ENCODE results near the gene FLCN. TPM values are rescaled to one million over a fixed set of nuclear protein-coding genes. Genes with fewer than 3 reads are reported as not detected.

FLCN gene
- total and polyA plus RNA-seq, 10 of the 15 experiments (the other 5 are each of a cell fraction or from before 2014, with no cell fraction given): 1.1 to 24.7 (median 10.4) TPM

DNA sequence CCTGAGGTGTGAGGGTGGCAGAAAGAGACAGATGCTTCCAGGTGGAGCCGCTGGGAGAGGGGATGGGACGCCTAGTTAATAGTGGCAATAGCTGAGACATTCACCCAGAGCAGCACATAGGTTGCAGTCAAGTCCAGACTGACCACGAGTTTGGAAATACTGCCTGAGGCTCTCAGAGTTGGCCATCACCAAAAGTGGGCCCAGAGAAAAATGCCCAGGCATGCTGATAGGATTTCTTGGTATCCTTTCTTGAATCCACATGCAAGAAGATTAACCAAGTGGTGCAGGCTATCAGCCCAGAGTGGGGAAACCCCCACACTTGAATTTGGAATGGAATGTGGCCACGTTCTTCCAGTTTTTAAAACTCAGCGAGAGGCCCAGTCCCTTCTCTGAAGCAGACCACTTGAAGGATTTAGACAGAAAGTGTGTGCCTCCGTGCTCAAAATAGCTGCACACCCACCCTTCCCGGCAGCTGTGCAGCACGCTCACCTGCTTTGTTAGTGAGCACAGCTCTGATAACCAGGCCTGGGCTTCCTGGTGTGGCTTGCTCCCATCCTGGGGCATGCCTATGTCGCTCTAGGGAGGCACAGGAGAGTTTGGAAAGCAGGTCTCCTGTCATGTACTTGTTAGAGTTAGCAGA is 66.5 kb downstream of the FLCN start:
- Histone ChIP-seq H3K27ac (ENCODE audit: control insufficient read depth, insufficient read depth) (no peak overlapping the region), H4K20me1 (ENCODE audit: control insufficient read depth, insufficient read depth) (no peaks in the 10 kb centered on the region), H3K27me3 (replicated peaks in 1 of 2; ENCODE audit: control insufficient read depth in 2 of 2, insufficient read depth in 2 of 2, low read length in 1 of 2) (no peaks in the 10 kb centered on the region), H3K9me3 (replicated peaks; ENCODE audit: control insufficient read depth, insufficient read depth, low read length) (no peaks in the 10 kb centered on the region), H3K36me3 (ENCODE audit: control insufficient read depth in 2 of 2, insufficient read depth in 2 of 2, low read length in 1 of 2) (peaks cover 10 to 31% of the 10 kb centered on the region in 2 experiments; a peak in 3 of 4 replicates), H2AFZ (ENCODE audit: control insufficient read depth, low read depth, low read length) (no peak overlapping the region), H3K4me1 (ENCODE audit: control insufficient read depth, insufficient read depth, low read length) (no peaks in the 10 kb centered on the region), H3K4me3 (no peak overlapping the region), H3K4me2 (ENCODE audit: control insufficient read depth, insufficient read depth) (no peak overlapping the region), H3K9ac (ENCODE audit: control insufficient read depth, insufficient read depth, low read length) (no peak overlapping the region), H3K79me2 (ENCODE audit: control insufficient read depth, insufficient read depth, low read length) (no peaks in the 10 kb centered on the region)
- SMC1A ChIA-PET (ENCODE audit: uncharacterized antibody, unreplicated experiment): no interaction called here
- FAIRE-seq: no peak
- 71% methylated on average over 9 of the region's 9 CpGs for WGBS (ENCODE audit: insufficient coverage, insufficient replicate concordance, low lambda C conversion rate, missing lambda C conversion rate)
- CTCF ChIA-PET: no interaction called here
- no TSS peak for BruUV-seq (replicated peaks)
- no peak for DNase-seq (ENCODE audit: low read depth, low spot score)
- ATAC-seq: no peak
- POLR2A ChIA-PET: no interaction called here
- in situ Hi-C loops (cut with MboI): no loop called here
- RAD21 ChIA-PET (ENCODE audit: unreplicated experiment): no interaction called here
- no peak for TF ChIP-seq TCF3 (IDR thresholded peaks at IDR 0.05; ENCODE audit: borderline replicate concordance, insufficient read depth, low read depth, low read length)
- TF ChIP-seq IKZF1 (conservative IDR thresholded peaks at IDR 0.05): no peak
- TF ChIP-seq GATAD2B (conservative IDR thresholded peaks at IDR 0.05; ENCODE audit: low read depth): no peak
- no peak for TF ChIP-seq NFXL1 (IDR thresholded peaks at IDR 0.05; ENCODE audit: borderline replicate concordance)
- no peak for TF ChIP-seq ZBED1 (IDR thresholded peaks at IDR 0.05; ENCODE audit: borderline replicate concordance)
- TF ChIP-seq ETV6 (conservative IDR thresholded peaks at IDR 0.05 in 1 of 2, IDR thresholded peaks at IDR 0.05 in 1 of 2; ENCODE audit: borderline replicate concordance in 1 of 2, low read depth in 1 of 2): no peak
- TF ChIP-seq, protein P1, sequence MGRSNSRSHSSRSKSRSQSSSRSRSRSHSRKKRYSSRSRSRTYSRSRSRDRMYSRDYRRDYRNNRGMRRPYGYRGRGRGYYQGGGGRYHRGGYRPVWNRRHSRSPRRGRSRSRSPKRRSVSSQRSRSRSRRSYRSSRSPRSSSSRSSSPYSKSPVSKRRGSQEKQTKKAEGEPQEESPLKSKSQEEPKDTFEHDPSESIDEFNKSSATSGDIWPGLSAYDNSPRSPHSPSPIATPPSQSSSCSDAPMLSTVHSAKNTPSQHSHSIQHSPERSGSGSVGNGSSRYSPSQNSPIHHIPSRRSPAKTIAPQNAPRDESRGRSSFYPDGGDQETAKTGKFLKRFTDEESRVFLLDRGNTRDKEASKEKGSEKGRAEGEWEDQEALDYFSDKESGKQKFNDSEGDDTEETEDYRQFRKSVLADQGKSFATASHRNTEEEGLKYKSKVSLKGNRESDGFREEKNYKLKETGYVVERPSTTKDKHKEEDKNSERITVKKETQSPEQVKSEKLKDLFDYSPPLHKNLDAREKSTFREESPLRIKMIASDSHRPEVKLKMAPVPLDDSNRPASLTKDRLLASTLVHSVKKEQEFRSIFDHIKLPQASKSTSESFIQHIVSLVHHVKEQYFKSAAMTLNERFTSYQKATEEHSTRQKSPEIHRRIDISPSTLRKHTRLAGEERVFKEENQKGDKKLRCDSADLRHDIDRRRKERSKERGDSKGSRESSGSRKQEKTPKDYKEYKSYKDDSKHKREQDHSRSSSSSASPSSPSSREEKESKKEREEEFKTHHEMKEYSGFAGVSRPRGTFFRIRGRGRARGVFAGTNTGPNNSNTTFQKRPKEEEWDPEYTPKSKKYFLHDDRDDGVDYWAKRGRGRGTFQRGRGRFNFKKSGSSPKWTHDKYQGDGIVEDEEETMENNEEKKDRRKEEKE (IDR thresholded peaks at IDR 0.05): no peak
- TF ChIP-seq CEBPB (IDR thresholded peaks at IDR 0.05; ENCODE audit: borderline replicate concordance in 1 of 2, low read depth in 2 of 2, low read length in 2 of 2): no peak
- no peak for TF ChIP-seq CBX5 (IDR thresholded peaks at IDR 0.05; ENCODE audit: low read depth)
- intact Hi-C loops (cut with micrococcal nuclease; ENCODE audit: unreplicated experiment): no loop called here
